SJCRH30 (cell line): Measurements from ENCODE around the gene LMNB1. TPM values are rescaled to one million over a fixed set of nuclear protein-coding genes. Genes with fewer than 3 reads are reported as not detected.
A peak's percentile ranks its signal among the peaks of the same experiment; 100 is the strongest.
"Not testable (repeated sequence)": the region's sequence is repeated elsewhere in the genome, so short reads cannot be mapped to it uniquely, and the experiment has no call there.

Experiments used
- DNase-seq, 2 experiments: peaks; one replicate each; pipeline ENCODE4 v3.0.0-alpha.2; 2015 to 2020
- H3K27ac ChIP-seq: fragments of 250-450 bp; sonication (Bioruptor Pico); 2 replicates; pipeline ENCODE4 v1.5.1; 2020; ENCODE audit warnings: mild to moderate bottlenecking, moderate library complexity
- H3K27me3 ChIP-seq: fragments of 250-450 bp; sonication (Bioruptor Pico); 2 replicates; pipeline ENCODE4 v1.5.1; 2020; ENCODE audit warnings: mild to moderate bottlenecking, moderate library complexity
- H3K36me3 ChIP-seq: fragments of 250-450 bp; sonication (Bioruptor Pico); 2 replicates; pipeline ENCODE4 v1.5.1; 2020; ENCODE audit warnings: mild to moderate bottlenecking, moderate library complexity
- H3K4me1 ChIP-seq: fragments of 250-450 bp; sonication (Bioruptor Pico); 2 replicates; pipeline ENCODE4 v1.5.1; 2020; ENCODE audit warnings: mild to moderate bottlenecking, moderate library complexity
- H3K4me3 ChIP-seq: fragments of 250-450 bp; sonication (Bioruptor Pico); 2 replicates; pipeline ENCODE4 v1.5.1; 2020; ENCODE audit warnings: mild to moderate bottlenecking, moderate library complexity
- H3K9me3 ChIP-seq: fragments of 250-450 bp; sonication (Bioruptor Pico); replicated peaks from 2 replicates; pipeline ENCODE4 v1.5.1; 2020; ENCODE audit warnings: mild to moderate bottlenecking, moderate library complexity
- total RNA-seq: library from RNA; depleted of rRNA; stranded (reverse); fragments of >200 nt; shearing (Covaris generic); gene quantifications from 2 replicates; pipeline ENCODE4 v1.2.3, GENCODE V29; 2014

The LMNB1 gene
- total RNA-seq, 1 experiment from 2014 or later = 259 TPM

DNA sequence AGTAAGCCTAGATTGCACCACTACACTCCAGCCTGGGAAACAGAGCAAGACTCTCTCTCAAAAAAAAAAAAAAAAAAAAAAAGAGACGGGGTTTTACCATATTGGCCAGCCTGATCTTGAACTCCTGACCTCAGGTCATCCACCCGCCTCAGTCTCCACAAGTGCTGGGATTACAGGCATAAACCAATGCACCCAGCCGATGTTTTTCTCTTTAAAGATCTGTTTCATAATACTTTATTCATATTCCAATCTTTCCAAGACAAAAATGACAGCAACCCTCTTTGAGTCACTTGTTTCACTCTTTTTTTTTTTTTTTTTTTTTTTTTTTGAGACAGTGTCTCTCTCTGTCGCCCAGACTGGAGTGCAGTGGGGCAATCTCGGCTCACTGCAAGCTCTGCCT is 13.6 kb upstream of the LMNB1 start:
- no peaks in the 10 kb centered on the region for H3K9me3 ChIP-seq
- no peak overlapping the region for H3K27ac ChIP-seq
- no peaks in the 10 kb centered on the region for H3K36me3 ChIP-seq
- no peaks in the 10 kb centered on the region for H3K4me1 ChIP-seq
- no peak overlapping the region for H3K4me3 ChIP-seq
- no peaks in the 10 kb centered on the region for H3K27me3 ChIP-seq
- no peak for DNase-seq

DNA sequence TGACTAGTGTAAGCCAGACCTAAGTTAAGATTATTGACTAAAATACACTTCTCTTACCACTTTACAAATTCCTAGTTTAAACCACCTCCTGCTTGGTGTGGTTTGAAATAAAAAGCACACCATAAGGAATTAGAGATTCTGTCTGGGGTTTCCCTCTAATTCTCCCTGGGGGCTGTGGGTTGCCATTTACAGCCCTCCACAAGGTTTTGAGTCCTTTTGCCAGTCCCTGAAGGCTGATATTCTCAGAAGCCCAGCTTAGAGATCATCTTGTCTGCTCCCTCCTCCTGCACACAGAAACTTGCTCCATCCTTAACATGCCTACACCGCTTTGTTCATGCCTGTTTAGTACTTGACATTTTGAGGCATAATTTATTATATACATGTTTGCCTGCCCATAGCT is 7.2 kb upstream of the LMNB1 start:
- Histone ChIP-seq H3K27ac (no peak overlapping the region), H3K9me3 (no peaks in the 10 kb centered on the region), H3K36me3 (no peaks in the 10 kb centered on the region), H3K27me3 (no peaks in the 10 kb centered on the region), H3K4me1 (no peaks in the 10 kb centered on the region), H3K4me3 (no peak overlapping the region)
- DNase-seq = no peak

DNA sequence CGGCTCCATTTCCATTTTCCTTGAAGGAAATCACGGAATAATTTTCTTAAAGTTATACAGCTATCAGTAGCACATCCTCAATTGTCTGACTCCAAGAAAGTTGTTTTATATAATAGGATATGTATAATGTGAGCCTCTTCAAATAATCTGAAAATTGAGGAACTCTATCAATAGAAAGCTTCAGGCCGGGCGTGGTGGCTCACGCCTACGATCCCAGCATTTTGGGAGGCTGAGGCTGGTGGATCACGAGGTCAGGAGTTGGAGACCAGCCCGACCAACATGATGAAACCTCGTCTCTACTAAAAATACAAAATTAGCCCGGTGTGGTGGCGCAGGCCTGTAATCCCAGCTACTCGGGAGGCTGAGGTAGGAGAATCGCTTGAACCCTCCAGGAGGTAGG is 3.4 kb upstream of the LMNB1 start:
- not testable (repeated sequence) for H3K36me3 ChIP-seq, DNase-seq, H3K9me3 ChIP-seq, H3K27me3 ChIP-seq, H3K4me3 ChIP-seq, H3K27ac ChIP-seq, H3K4me1 ChIP-seq

DNA sequence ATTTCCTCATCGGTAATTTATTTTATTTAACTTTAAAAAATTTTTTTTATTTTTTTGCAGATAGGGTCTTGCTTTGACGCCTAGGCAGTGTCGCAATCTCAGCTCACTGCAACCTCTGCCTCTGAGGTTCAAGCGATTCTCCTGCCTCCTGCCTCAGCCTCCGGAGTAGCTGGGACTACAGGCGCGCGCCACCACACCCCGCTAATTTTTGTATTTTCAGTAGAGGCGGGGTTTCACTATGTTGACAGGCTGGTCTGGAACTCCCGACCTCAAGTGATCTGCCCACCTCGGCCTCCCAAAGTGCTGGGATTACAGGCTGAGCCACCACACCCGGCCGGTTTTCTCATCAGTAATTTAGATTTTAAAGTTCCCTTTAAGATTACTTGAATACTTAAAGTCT is 2.3 kb upstream of the LMNB1 start:
- not testable (repeated sequence) for DNase-seq, H3K9me3 ChIP-seq, H3K4me3 ChIP-seq, H3K27me3 ChIP-seq, H3K27ac ChIP-seq, H3K4me1 ChIP-seq
- H3K36me3 ChIP-seq = peaks cover 11% of the 10 kb centered on the region

DNA sequence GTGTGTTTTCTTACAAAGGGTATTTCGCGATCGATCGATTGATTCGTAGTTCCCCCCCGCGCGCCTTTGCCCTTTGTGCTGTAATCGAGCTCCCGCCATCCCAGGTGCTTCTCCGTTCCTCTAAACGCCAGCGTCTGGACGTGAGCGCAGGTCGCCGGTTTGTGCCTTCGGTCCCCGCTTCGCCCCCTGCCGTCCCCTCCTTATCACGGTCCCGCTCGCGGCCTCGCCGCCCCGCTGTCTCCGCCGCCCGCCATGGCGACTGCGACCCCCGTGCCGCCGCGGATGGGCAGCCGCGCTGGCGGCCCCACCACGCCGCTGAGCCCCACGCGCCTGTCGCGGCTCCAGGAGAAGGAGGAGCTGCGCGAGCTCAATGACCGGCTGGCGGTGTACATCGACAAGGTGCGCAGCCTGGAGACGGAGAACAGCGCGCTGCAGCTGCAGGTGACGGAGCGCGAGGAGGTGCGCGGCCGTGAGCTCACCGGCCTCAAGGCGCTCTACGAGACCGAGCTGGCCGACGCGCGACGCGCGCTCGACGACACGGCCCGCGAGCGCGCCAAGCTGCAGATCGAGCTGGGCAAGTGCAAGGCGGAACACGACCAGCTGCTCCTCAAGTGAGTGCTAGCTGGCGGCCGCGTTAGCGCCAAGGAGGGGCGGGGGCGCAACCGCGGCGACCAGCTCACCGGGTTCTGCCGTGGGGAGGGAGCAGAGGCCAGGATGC is 480 bp downstream of the LMNB1 start:
- H3K4me1 ChIP-seq = no peaks in the 10 kb centered on the region
- H3K36me3 ChIP-seq = peaks cover 20% of the 10 kb centered on the region
- peak overlapping the region; percentile 95 for H3K27ac ChIP-seq
- no peaks in the 10 kb centered on the region for H3K27me3 ChIP-seq
- peak overlapping the region; percentile 97 for H3K4me3 ChIP-seq
- H3K9me3 ChIP-seq = no peaks in the 10 kb centered on the region
- DNase-seq = peak; percentile 56 to 62

DNA sequence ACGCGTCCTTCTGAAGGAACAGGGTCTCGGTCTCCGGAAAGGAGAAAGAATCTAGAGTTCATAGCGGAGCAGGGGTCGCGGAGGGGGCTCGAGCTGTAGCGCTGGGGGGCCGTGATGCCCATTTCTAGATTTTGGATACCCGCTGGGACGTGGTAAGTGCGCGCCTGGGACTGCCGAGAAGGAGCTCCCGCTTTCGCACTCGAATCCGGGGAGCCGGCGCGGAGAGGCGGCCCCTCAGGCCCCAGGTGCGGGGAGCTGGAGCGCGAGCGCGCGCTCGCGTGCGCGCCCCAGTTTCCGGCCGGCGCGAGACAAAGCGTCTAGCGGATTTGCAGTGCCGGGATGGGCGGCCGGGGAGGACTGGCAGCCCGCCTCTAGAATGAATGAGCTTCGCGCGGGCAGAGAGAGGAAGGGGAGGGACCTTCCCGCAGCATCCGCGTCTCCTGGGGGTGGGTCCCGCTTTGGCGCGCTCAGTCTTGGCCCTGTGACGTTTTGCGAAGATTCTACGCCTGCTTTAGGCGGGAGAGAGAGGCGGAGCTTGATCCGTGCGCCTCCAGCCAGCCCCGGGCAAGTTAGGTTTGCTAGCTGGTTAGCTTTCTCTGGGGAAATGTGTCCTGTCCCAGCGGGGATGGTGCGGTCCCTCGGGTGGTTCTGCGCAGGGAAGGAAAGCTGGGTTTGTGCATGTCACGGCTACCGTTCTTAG is 1.2 kb downstream of the LMNB1 start:
- H3K9me3 ChIP-seq = no peaks in the 10 kb centered on the region
- H3K36me3 ChIP-seq = peaks cover 20% of the 10 kb centered on the region
- no peaks in the 10 kb centered on the region for H3K4me1 ChIP-seq
- H3K27me3 ChIP-seq = no peaks in the 10 kb centered on the region
- peak overlapping the region; percentile 95 for H3K27ac ChIP-seq
- peak overlapping the region; percentile 97 for H3K4me3 ChIP-seq
- DNase-seq = peak; percentile 96 to 97

DNA sequence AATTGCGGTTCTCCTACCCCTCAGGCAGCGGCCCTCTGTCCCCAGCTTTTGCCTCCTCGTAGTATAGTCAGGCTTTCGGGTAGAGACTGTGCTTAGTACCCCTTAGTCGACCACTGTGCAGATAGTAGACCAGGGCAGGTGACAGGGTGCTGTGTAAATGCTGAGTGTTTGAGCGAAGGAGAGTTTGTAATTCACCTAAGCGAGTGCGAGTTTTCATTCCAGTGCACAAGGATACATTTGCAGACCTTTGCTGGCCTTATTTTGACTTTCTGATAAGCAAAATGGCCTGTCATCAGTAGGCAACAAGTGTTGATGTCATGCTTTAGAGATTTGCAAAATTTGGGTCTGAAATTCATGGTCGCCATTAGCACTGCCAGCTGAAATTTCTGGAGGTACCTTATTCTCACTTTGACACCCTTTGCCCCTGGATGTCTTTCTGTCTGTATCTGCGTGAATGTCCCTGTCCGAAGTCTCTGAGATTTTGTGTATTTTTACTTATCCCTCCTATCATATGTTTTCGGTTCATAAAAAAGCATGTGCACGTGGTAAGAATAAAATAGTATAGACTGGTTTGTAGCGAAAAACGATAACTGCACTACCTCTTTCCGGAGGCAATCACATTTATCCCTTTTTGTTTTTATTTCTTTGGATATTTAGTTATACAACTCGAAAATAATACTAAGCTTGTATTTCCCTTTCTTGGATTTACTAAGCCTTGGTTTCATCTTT is 1.9 kb downstream of the LMNB1 start:
- no peak for DNase-seq

DNA sequence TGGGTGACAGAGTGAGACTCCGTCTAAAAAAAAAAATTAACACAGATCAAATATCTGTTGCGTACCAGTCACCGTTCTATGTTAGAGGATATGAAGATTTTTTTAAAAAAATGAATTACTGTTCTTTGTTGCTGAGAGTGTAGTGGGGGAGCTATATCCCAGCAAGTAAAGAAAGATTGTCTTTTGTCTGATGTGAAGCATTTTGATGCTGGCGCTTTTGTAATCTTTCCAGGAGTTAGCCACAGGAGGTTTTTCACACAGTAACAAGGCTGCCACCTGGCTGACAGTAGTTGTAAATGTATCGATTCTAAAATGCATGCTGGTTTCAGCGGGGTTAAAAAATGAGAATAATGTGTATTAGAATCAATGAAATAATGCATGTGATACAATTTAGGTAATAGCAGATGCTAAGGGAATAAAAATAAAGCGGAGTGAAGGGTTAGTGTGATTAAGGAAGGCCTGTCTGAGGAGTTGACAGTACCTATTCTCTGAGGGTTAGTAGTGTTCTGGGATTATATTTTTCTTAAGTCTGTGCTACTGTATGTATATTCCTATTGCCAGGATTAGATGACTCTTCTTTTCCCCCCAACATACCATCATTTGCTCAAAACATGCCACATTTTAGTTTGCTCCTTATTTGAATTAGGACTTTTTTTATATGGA is 3.4 kb downstream of the LMNB1 start:
- H3K27me3 ChIP-seq = no peaks in the 10 kb centered on the region
- no peak overlapping the region for H3K4me3 ChIP-seq
- peaks cover 21% of the 10 kb centered on the region for H3K36me3 ChIP-seq
- H3K9me3 ChIP-seq = no peaks in the 10 kb centered on the region
- peak; percentile 19 to 60 for DNase-seq
- no peak overlapping the region for H3K27ac ChIP-seq
- no peaks in the 10 kb centered on the region for H3K4me1 ChIP-seq

More for the DNA sequence above, 1.9 kb downstream of the LMNB1 start:
- H3K27me3 ChIP-seq = no peaks in the 10 kb centered on the region
- H3K36me3 ChIP-seq = peaks cover 21% of the 10 kb centered on the region
- no peaks in the 10 kb centered on the region for H3K4me1 ChIP-seq
- no peaks in the 10 kb centered on the region for H3K9me3 ChIP-seq
- H3K4me3 ChIP-seq = peak overlapping the region; percentile 97
- peak overlapping the region; percentile 95 for H3K27ac ChIP-seq

DNA sequence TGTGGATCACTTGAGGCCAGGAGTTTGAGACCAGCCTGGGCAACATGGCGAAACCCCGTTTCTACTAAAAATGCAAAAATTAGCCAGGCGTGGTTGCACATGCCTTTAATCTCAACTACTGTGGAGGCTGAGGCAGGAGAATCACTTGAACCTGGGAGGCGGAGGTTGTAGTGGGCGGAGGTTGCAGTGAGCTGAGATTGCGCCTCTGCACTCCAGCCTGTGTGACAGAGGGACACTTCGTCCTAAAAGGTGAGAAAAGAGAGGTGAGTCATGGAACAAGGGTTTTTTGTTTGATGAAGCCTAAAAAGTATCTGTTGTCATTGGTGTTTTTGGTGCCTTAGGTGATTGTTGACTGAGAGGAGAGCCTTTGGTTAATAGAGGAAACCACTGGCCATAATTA is 11.5 kb downstream of the LMNB1 start:
- H3K4me1 ChIP-seq, H3K27me3 ChIP-seq, H3K9me3 ChIP-seq, DNase-seq, H3K27ac ChIP-seq, H3K4me3 ChIP-seq: not testable (repeated sequence)
- peaks cover 23% of the 10 kb centered on the region for H3K36me3 ChIP-seq

DNA sequence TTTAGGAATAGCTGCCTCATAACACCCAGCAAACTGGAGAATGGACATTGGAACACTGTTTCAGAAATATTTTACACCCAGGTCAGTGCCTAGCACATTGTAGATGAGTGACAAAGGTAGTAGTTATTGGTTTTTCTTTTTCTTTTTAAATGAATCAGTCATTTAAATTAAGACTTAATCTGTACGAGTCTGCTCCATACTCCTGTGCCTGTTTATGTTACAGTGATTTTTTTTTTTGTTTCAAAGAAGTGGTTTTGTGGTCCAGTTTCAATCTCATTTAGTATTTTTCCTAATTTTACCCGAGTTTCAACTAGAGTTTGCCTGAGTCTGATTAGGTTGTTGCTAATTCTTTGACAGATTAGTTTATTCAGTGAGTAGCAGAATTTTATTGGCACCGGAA is 16.2 kb downstream of the LMNB1 start:
- H3K27me3 ChIP-seq = no peaks in the 10 kb centered on the region
- peaks cover 6% of the 10 kb centered on the region; the same call in 1 of the 2 replicates for H3K4me1 ChIP-seq
- DNase-seq = no peak
- 0 out of 2 replicates have a peak, but pooled peaks cover 3% of the 10 kb centered on the region for H3K9me3 ChIP-seq
- H3K27ac ChIP-seq = no peak overlapping the region
- H3K36me3 ChIP-seq = peaks cover 23% of the 10 kb centered on the region
- H3K4me3 ChIP-seq = no peak overlapping the region

DNA sequence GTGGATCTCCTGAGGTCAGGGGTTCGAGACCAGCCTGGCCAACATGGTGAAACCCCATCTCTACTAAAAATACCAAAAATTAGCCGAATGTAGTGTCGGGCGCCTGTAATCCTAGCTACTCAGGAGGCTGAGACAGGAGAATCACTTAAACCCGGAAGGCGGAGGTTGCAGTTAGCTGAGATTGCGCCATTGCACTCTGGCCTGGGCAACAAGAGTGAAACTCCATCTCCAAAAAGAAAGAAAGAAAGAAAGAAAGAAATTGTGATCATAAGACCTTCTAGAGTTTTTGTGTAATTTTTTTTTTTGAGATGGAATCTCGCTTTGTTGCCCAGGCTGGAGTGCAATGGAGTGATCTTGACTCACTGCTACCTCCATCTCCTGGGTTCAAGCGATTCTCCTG is 16.7 kb downstream of the LMNB1 start:
- not testable (repeated sequence) for H3K4me3 ChIP-seq, H3K4me1 ChIP-seq, H3K9me3 ChIP-seq, DNase-seq, H3K27me3 ChIP-seq, H3K27ac ChIP-seq
- H3K36me3 ChIP-seq = peaks cover 28% of the 10 kb centered on the region

DNA sequence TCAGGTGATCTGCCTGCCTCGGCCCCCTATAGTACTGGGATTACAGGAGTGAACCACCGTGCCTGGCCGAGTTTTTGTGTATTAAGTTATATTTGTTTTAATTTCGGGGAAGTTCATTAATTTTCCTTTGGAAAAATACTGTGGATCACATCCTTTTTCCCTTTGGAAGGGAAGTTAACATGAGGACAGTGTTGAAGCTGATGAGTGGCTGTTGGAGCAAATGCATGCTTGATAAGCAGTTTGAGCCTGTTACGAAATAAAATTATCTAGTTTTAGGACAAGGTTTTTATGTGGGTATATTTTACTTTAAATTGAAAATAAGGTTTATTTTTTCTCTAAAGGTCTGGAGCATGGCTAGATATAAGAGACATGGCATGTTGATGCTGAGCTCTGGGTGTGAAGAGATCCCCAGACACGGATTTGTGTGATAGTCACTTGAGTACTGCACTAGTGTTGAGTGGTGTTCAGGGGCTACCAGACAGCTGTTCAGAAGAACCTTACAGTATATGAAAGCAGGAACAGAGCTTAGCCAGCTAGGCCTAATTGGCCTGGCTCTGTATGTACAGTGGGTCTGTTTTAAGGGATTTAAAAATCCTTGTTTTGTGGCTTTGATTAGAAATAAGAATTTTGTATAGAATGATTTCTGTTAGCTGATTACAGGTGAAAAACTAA is 17.4 kb downstream of the LMNB1 start:
- Histone ChIP-seq H3K36me3 (peaks cover 29% of the 10 kb centered on the region), H3K4me3 (no peak overlapping the region), H3K9me3 (0 out of 2 replicates have a peak, but pooled peaks cover 3% of the 10 kb centered on the region), H3K27ac (no peak overlapping the region), H3K4me1 (peaks cover 6% of the 10 kb centered on the region; the same call in 1 of the 2 replicates), H3K27me3 (no peaks in the 10 kb centered on the region)
- DNase-seq = peak in 1 of 2 experiments; percentile 47

DNA sequence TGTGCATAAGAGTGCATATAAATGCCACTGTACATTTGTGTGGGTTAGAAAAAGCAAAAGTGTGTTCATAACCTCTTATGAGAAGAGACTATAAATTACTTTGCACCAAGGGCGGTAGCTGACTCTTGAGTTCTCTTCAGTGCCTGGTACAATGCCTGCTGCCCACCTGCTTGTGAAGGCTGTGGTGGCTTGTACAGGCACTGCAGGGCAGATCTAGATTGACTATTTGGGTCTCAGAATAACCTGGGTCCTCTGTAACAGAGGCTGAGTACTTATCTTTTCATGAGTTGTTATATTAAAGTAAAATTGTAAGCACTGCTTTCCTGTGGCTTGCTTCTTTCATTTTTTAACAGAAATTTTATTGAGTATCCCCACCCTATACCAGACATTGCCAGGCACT is 22.8 kb downstream of the LMNB1 start:
- Histone ChIP-seq H3K27ac (no peak overlapping the region), H3K36me3 (peaks cover 30% of the 10 kb centered on the region), H3K4me1 (no peaks in the 10 kb centered on the region), H3K27me3 (no peaks in the 10 kb centered on the region), H3K9me3 (0 out of 2 replicates have a peak, but pooled peaks cover 3% of the 10 kb centered on the region), H3K4me3 (no peak overlapping the region)
- DNase-seq = no peak
